Prostate gland (tissue), 2 donors: Measurements from ENCODE around the gene AMDHD2.

ENCODE experiments used
- CTCF ChIP-seq, 4 experiments: fragments of 200-600 bp in 2 of 4; fragments of 450-650 bp in 2 of 4; sonication (generic) in 2 of 4; IDR thresholded peaks; 1 replicate in 3 of 4; 2 replicates in 1 of 4; pipeline ENCODE4 v1.5.1; 2016 to 2019; ENCODE audit warnings: antibody characterized with exemption in 4 of 4, mild to moderate bottlenecking in 2 of 4, moderate library complexity in 2 of 4
- POLR2A ChIP-seq: fragments of 450-650 bp; IDR thresholded peaks from one replicate; pipeline ENCODE4 v1.6.1; 2016; ENCODE audit warnings: antibody characterized with exemption, mild to moderate bottlenecking

GRCh38 chr16:2529961-2530628 is 9.9 kb downstream of the AMDHD2 start:
- TF ChIP-seq CTCF (IDR thresholded peaks at IDR 0.05) = no peak
- TF ChIP-seq POLR2A = no peak
